GM19467 (cell line): ENCODE measurements around the gene GRIN2D.

Experiments used
- ATAC-seq: cut with Tn5 transposase; IDR thresholded peaks from one replicate; pipeline ENCODE4 v1.9.1; 2021; ENCODE audit warnings: mild to moderate bottlenecking, moderate library complexity; ENCODE audit not compliant: unreplicated experiment

GRIN2D gene

DNA sequence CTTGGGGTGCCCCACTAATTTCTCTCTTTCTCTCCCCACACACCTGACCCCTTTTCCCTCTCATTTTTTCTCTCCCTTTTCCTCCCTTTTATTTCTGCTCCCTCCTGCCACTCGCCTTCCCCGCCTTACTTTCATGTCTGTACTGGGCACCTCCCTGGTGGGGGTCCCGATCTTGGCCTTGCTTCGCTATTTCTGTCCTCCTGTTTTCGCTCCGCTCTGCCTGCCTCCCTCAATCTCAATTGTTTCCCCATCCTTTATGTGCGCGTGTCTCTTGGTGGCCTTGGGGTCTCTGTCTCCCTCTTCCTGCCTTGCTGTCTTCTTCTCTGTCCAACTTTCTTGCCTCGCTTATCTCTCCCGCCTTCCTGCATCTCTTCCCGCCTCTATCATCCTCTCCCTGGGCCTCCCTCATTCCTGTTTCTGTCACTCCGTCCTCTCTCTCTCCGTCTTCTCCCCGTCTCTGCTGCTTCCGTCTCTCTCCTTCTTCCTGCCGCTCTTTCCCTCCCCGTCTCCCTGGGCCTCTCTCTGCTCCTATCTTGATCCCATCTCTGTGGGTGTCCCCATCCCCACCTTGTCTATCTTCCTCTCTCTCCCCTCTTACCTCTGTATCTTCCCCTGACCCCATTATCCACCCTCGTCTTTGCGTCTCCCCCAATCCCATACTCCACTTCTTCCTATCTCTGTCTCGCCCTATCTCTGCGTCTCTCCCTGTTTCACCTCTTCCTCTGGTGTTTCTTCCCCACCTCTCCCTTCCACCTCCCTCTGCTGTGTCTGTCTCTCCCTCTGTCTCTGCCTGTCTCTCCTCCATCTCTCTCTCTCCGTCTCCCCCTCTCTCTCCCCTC is 4.0 kb downstream of the GRIN2D start:
- no peak for ATAC-seq

DNA sequence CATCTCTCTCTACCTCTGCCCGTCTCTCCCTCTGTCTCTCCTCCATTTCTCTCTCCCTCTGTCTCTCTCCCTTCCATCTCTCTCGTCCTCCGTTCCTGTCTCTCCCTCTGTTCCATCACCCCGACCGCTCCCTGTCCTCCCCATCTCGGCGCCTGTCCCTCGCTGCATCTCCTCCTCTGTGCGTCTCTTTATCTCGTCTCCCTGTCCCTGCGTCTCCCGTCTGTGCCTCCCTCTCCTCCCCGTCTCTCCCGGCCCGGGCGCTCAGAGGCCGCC is 4.6 kb downstream of the GRIN2D start:
- ATAC-seq = no peak

DNA sequence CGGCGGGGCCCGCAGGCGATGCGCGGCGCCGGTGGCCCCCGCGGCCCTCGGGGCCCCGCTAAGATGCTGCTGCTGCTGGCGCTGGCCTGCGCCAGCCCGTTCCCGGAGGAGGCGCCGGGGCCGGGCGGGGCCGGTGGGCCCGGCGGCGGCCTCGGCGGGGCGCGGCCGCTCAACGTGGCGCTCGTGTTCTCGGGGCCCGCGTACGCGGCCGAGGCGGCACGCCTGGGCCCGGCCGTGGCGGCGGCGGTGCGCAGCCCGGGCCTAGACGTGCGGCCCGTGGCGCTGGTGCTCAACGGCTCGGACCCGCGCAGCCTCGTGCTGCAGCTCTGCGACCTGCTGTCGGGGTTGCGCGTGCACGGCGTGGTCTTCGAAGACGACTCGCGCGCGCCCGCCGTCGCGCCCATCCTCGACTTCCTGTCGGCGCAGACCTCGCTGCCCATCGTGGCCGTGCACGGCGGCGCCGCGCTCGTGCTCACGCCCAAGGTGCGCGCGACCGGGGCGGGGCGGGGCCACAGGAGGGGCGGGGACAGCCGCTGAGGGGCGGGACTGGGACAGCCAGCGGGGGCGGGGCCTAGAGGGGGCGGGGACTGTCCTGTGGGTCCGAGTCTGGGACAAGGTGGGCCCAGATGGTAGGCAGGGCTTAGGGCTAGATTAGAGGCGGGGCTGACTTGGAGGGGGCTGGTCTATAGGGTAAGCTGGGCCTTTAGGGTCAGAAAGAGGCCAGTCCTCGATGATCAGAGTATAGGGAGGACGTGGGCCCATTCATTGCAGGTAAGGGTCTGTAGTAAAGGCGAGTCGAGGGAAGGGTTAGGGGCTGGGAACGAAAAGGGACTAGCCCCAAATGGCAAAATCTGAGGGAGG is 5.1 kb downstream of the GRIN2D start:
- no peak for ATAC-seq

DNA sequence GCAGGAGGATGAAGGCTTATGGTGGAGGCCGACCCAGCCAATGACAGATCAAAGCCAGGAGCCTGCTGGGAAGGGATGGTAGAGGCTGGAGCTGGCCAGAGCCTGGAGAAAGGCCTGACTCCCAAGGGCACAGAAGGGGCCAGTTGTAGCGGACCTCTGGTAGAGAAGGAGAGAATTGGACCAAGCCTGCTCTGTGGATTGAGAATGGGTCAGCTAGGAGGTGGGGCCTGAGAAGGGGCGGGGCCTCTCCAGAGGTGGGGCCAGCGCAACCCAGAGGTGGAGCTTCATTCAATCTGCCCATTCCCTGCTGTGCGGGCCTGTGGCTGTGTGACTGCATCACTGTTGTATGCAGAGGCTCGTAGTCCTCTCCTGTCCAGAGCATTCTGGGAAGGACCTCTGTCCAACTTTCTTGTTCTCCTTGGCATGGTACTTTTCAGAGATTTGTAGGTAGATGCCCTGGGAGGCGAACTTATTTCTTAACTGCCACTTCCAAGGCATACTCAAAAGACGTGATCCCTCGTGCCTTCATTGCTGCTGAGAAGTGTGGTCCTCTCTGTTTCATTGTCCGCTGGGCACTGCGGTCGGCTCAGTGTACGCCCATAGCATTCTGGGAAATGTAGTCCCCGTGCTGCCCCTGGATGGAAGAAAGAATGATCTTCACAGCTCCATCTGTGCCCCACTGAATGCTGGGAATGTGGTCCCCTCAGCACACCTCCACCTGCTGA is 6.7 kb downstream of the GRIN2D start:
- ATAC-seq = no peak

- no peak for ATAC-seq
Measured at GRCh38 chr19:48401287-48401686, 7.8 kb downstream of the GRIN2D start.

DNA sequence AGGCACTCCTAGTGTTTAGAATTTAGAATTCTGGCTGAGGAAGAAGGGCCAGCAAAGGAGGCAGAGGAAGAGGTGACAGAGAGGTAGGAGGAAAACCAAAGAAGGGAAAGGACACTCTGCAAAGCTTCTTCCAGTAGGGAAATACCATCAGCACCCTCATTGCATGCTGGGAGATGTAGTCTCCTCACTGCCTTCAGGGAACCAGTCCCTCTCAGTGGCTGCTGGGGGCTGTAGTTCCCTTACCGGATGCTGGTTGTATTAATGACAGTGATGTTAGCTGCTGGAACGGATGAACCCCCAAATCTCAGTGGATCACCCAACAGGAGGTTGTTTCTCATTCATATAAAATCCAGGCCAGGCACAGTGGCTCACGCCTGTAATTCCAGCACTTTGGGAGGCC is 10.1 kb downstream of the GRIN2D start:
- ATAC-seq = no peak

GRCh38 chr19:48405010-48405659 is 11.7 kb downstream of the GRIN2D start:
- ATAC-seq = no peak

GRCh38 chr19:48405850-48406249 is 12.4 kb downstream of the GRIN2D start:
- ATAC-seq = no peak

GRCh38 chr19:48413879-48414587 is 20.6 kb downstream of the GRIN2D start:
- ATAC-seq = no peak

DNA sequence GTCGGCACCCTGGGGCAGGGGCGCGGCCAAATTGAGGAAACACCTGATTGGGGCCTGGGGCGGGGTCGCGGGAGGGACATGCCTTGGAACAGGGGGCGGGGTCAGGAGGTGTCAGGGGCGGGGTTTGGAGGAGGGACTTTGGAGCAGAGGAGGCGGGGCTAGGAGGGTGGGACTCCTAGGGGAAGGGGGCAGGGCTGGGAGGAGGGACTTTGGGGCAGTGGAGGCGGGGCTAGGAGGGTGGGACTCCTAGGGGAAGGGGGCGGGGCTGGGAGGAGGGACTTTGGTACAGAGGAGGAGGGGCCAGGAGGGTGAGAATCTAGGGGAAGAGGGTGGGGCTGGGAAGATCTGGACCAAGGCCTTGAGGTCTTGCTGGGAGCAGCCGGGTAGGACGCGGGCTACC is 21.9 kb downstream of the GRIN2D start:
- no peak for ATAC-seq

GRCh38 chr19:48415806-48416221 is 22.3 kb downstream of the GRIN2D start:
- no peak for ATAC-seq

GRCh38 chr19:48417421-48417820 is 24.0 kb downstream of the GRIN2D start:
- ATAC-seq = no peak

- no peak for ATAC-seq
Measured at GRCh38 chr19:48418317-48419064, 25.0 kb downstream of the GRIN2D start.

DNA sequence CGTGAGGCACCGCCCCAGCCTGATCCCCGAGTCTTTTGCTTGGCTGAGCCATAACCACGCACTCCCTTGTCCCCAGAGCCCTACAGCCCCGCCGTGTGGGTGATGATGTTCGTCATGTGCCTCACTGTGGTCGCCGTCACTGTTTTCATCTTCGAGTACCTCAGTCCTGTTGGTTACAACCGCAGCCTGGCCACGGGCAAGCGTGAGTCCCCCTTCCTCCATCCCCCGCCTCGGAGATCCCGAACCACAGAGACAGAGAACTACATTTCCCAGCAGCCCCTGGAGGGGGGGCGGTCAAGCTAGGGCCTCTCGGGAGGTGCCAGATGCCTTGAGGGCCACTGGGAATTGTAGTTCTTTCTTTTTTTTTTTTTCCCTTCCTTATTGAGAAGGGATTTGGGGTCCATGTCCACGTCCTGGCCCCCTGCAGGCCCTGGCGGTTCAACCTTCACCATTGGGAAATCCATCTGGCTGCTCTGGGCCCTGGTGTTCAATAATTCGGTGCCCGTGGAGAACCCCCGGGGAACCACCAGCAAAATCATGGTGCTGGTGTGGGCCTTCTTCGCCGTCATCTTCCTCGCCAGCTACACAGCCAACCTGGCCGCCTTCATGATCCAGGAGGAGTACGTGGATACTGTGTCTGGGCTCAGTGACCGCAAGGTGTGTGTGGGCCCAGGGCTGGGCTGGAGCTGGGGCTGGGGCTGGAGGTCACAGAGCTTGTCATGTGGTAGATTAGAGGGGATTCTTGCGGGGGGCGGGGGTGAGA is 25.9 kb downstream of the GRIN2D start:
- peak; percentile 61 for ATAC-seq

DNA sequence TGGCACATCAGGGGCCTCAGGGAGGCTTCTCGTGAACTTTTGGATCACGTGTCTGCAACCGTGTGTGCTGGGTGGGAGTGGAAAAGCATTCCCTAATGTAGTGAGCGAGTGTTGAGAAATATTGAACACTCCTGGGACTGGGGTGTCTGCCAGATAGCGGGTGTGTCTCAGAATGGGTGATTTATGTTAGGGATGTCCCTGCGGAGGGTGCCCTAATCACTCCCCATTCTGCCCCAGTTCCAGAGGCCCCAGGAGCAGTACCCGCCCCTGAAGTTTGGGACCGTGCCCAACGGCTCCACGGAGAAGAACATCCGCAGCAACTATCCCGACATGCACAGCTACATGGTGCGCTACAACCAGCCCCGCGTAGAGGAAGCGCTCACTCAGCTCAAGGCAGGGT is 28.1 kb downstream of the GRIN2D start:
- ATAC-seq = no peak

DNA sequence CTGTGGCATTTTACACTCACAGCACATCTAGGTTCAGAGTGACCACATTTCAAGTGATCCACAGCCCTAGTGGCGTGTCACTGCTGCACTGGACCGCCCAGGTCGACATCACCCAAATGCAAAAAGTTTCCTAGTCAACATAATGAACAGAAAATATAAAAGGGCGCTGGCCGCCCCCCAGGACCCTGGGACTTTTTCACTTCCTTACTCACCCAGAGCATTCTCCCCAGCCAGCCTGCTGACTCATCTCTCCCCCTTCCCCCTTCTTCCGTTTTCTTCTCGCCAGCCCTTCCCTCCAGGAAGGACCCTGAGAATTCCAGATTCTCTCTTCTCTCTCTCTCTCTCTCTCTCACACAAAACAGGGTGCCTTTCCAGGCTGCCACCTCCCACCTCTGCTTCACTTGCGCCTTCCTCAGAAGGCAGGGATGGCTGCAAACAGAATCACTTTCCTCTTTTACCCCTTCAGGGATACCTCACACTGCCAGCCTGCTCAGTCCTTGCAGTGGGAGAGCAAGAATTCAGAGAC is 31.3 kb downstream of the GRIN2D start:
- ATAC-seq = no peak

- no peak for ATAC-seq
Measured at GRCh38 chr19:48428670-48429069, 35.2 kb downstream of the GRIN2D start.

DNA sequence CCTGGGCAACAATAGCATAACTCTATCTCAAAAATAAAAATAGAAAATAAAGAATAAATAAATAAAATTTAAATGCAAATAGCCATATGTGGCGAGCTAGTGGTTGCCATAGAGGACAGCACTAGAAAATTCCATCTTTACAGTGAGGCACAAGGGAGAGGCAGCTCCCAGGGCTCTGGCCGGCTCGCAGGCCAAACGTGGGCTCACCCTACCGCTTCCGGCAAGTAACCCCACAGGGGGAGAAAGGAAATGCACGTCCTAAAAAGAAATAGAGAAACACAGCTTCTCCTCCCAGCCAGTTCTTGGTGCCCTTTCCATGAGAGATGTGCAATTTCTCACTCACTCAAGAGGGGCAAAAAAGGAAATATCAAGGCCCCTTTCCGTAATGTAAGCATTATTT is 39.9 kb downstream of the GRIN2D start:
- no peak for ATAC-seq

GRCh38 chr19:48436586-48436985 is 43.1 kb downstream of the GRIN2D start:
- ATAC-seq = no peak
